ENCODE measurements around the gene KCNH4.
"Not testable (repeated sequence)": the region's sequence is repeated elsewhere in the genome, so short reads cannot be mapped to it uniquely, and the experiment has no call there.

The KCNH4 gene

DNA sequence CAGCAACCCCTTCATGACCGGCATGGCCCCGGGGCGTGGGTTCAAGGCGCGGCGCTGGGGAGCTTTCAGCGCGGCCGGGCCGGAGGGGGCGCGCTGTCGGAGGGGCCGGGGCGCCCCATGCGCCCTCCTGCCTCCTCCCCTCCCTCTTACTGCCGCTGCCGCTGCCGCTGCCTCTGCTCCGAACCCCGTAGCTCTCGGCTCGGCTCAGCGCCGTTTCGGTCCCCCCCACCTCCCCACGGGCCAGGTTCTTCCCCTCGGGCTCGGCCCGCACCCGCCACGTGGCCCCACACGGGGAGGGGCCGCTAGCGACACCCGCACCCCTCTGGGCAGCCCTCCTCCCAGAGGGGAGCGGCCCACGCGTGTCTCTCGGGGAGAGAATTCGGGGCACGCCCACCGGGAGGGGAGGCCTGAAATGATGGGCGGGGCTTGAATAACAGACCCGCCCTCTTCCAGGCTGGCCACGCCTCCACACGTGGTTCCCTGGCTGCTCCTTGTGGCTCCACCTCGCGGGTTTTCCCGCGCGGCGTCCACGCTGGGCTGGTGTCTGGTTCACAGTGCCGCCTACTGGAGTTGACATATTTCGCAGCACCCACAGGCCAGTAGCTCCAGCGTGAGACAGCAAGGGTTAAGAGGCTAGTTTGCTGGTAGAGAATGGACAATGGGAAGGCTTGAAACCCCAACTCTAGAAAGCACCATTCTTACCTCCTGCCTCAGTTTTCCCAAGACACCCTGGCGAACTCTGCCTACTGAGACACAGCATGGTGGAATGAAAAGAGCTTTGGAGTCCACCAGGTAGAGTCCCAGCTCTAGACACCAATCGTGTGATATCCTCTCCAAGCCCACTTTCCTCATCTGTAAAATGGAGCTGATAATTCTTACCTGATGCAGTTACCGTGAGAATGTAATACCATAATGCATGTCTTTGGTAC lies at the start of gene KCNH4:
TSS of gene KCNH4 (minus strand) at position 221 of the 929 bp plus-strand sequence. CDS start at position 24, 197 bp downstream.
- DNase-seq = peak; percentile 94

DNA sequence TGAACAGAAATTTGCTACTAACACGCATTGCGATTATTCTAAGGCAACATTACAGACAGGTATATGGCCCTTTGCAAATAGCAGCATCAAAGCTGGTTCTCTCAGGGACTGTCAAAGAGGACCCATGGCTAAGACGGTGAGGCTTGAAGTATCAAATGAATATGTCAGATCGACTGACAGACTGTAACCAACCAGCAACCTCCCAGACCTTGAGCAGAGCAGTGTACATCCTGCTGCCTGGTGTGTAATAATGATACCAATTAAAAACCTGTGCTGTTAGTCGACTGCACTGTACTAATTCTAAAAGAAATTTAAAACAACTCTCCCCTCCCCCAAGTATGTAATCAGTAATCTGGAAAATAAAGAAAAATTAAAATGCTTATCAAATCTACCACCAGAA lies 49.3 kb upstream of the KCNH4 start:
- no peak for DNase-seq

DNA sequence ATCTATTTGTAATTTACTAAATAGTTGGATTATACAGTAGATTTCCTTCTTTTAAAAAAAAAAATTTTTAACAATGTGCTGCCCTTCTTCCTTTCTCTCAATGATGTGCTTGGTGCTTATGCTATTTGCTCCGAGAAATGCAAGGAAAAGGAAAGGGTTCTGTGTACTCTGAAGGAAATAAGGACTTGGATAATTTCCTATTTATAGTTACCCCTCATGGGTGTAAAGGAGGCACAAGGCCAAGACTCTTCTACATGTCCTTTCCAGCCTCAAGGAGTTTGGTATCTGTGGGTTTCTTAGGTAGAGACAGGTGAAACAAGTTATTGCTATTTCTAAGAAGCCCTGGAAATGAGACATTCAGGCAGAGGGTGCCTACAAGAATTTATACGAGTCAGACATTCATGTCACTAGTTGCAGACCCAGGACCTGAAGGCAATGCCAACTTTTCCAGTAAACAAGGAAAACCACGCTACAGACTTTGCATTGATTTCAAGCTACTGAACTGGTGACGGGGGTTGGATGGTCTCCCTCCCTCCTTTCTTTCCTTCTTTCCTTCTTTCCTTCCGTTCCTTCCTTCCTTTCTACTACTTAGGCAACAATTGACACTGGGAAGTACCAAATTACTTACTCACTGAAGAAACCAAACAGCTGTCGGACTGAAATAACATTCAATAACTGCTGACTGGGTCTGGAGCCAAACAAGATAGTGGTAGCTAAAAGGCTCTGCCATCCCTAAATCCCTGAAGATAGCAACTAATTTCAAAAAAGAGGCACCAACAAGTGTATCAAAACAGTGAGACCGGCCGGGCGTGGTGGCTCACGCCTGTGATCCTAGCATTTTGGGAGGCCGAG lies 47.1 kb upstream of the KCNH4 start:
- DNase-seq = no peak

DNA sequence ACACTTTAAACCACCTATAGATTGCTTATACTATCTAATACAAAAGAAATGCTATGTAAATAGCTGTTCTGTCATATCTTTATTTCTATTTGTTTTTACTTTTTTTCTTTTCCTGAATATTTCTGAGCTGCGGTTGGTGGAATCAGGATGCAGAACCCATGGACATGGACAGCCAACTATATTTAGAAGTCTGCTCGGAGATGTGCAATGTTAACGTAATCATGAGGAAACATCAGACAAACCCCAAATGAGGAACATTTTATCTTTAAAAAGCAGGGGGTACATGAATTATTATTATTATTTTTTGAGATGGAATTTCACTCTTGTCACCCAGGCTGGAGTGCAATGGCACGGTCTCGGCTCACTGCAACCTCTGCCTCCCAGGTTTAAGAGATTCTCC lies 44.7 kb upstream of the KCNH4 start:
- DNase-seq = no peak

DNA sequence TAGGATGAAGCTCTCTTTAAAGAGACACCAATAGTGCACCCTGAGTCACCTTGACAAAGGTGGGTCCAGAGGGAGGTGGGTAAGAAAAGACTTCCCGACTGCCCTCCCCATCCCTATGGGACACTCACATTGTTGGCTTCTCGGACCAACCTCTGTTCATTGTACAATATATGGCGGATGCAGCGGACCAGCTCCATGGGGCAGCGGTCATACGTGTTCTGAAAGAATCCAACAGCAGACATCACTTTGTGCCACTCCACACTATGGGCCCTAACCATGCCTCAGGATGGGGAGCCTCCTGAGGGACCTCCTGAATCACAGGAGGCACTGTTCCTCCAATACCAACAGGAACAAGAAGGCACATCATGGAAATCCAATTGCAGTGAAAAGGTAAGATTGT lies 43.7 kb upstream of the KCNH4 start:
- no peak for DNase-seq

DNA sequence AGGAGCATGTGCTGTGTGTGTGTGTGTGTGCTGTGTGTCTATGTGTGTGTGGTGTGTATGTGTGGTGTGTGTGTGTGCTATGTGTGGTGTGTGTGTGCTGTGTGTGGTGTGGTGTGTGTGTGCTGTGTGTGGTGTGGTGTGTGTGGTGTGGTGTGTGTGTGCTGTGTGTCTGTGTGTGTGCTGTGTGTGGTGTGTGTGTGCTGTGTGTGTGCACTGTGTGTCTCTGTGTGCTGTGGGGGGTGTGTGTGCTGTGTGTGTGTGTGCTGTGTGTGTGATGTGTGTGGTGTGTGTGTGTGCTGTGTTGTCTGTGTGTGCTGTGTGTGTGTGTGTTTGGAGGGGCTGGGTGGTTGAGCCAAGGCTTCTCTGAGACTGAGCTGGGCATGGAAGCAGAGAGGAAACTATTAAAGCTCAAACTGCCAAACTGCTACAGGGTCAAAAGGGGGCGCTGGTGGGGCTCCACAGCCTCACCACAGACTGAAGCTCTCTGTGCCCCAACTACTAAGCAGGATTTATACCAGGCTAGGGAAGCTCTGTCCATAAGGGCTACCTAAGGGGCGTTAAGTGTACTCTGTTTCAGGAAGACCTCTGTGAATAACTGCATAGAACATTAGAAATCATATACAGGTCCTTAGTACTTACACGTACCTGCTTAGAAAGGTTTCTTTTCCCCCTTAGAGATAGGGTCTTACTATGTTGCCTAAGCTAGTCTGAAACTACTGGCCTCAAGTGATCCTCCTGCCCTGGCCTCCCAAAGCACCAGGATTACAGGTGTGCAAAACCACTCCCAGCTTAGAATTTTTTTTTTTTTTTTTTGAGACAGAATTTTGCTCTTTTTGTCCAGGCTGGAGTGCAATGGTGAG lies 41.2 kb upstream of the KCNH4 start:
- peak; percentile 74 for DNase-seq

DNA sequence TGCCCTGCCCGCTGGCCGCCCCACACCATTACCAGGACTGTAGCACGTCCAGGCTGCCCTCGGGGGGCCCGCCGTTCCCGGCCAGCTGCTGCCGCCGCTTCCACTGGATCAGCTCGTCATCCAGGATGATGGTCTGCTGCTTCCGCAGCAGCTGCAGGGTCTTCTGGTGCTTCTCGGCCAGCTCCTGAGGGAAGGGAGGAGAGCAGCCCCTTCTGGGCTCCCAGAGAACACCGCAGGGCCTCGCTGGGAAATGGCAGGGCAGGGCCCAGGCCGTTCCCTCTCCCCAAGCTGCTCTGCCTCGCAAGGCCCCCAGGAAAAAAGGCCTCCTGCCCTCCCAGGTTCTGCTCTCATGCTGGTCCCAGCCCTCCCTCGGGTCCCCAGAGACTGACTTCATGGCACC lies 38.3 kb upstream of the KCNH4 start:
- DNase-seq = not testable (repeated sequence)

DNA sequence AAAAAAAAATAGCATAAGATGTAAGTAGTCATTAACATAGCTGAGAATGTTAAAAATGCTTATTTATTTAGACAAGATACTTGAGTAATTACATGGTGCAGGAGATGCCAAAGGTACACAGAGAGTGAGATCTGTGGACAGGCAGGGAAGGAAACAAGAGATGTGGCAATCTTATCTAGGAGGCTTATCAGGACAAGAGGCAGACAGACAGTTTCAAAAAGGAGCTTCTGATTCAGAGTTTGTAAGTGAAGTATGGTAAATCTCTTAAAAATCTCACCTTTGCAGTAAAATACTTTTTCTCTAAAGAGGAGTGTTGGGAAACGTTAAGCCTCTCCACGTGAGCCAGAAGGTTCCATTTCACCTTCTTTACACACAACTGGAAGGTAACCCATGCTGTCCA lies 33.2 kb upstream of the KCNH4 start:
- no peak for DNase-seq

DNA sequence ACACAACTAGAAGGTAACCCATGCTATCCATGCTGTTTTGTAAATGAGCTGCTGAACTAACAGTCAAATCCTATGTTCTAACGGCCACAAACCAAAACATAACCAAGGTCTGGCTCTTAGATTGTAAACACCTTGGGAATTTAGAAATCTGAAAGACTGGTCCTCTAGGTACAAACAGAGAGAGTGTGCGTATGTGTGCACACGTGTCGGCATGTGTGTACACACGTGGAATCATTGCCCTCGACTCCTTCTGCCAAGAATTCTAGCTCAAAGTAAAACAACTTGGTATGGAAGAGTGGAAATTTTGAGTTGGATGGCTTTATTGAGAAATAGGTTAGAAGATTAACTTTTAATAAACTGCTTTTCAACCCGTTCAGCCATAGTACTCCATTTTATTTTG lies 31.4 kb upstream of the KCNH4 start:
- no peak for DNase-seq

DNA sequence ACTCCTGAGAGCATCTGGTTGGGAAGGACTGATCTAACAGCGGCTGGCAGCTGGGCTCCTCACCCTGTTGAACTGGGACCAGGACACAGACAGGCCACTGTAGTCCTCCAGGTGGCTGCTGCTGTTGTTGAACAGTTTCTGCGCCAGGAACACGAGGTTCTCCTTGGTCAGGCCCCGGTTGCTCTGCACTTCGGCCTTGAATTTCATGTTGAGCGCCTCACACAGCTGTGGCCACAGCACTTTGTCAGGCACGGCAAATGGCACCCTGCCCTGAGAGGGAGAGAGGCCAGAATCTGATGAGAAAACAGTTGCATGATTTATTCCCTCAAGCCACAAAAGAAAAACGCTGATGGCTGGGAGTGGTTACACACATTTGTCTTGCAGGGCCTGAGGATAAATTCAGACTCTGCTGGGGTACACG lies 31.0 kb upstream of the KCNH4 start:
- not testable (repeated sequence) for DNase-seq

DNA sequence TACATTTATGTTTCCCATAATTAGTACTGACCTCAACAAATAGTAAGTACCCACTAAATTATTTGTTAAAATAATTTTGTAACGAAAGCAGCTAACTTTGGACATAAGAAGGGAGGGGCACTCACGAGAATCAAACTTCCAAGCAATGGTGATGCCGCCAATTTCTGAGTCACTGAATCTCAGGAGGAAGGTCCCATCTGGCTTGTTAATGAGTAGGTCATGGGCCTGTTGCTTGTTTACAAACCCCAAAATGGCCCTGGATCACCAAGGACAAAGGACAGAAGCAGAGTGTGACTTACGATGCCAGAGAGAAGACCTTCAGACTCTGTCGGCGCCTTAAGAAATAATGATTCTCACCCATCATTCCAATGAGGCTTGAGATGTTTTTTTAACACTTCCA lies 29.1 kb upstream of the KCNH4 start:
- no peak for DNase-seq

DNA sequence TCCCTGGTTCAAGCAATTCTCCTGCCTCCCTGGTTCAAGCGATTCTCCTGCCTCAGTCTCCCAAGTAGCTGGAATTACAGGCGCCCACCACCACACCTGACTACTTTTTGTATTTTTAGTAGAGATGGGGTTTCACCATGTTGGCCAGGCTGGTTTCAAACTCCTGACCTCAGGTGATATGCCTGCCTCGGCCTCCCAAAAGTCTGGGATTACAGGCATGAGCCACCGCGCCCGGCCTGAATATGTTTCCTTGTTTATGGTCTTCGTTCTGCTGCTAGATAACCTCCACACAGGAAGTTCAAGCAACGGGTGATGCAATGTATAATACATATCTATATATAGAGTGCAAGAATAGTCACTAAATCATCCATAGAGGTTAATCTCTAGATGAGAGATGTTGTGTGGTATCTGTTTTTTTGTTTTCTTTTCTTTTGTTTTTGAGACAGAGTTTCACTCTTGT lies 25.2 kb upstream of the KCNH4 start:
- DNase-seq = not testable (repeated sequence)

DNA sequence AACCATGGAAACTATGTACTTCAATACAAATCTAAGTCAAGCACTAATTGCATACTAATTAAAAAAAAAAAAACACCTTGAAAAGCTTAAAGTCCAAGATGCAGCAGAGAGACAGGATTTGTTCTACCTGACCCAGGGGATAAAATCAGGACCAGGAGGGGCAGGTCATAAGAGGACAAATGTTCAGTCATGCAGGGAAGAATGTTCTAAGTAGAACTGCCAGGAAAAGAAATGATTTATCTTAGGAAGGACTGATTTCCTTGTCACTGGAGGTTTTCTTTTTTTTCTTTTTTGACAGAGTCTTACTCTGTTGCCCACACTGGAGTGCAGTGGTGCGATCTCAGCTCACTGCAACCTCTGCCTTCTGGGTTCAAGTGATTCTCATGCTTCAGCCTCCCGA lies 22.4 kb upstream of the KCNH4 start:
- no peak for DNase-seq

DNA sequence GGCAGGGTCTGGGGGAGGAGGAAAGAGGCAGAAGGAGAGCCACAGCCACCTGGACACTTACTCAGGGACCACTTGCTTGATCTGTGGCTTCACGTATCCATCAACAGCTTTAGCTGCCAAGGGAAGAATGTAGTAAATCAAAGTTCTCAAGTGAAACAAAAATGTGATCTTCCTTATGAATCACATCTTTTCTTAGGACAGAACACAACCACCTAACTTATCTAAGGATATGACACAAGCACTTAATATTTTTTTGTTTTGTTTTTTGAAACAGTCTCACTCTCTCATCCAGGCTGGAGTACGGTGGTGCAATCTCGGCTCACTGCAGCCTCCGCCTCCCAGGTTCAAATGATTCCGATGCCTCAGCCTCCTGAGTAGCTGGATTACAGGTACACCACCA lies 21.8 kb upstream of the KCNH4 start:
- no peak for DNase-seq

DNA sequence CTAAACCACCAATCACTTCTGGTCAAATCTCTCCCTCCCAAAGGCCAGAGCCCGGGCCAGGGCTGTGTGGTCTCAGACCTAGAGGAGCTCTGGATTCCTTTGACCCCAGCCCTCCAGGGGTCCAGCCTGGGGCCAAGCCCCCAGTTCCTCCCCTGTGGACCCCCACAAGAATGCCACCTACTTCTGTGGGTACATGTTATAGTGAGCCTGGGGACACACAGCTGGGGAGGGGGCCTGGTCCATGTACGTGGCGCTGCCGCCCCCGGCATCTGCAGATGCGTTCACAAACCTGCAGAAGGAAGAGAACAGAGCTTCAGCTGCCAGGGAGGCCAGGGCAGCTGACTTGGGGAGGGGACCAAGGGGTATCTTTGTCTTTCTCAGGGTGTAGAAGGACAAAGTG lies 21.2 kb upstream of the KCNH4 start:
- DNase-seq = no peak

DNA sequence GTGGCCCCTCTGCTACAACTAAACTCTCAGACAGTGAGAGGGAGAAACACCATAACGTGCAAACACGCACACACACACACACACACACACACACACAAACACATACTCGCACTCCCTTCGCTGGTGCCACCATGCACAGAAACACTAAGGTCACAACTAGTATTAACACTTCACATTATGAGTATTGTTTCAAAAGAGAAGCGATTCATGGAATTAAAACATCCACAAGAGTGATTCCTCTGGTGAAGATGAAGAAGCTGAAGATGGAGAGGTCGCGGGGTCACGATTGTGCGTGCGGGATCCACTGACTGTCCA lies 20.5 kb upstream of the KCNH4 start:
- no peak for DNase-seq

DNA sequence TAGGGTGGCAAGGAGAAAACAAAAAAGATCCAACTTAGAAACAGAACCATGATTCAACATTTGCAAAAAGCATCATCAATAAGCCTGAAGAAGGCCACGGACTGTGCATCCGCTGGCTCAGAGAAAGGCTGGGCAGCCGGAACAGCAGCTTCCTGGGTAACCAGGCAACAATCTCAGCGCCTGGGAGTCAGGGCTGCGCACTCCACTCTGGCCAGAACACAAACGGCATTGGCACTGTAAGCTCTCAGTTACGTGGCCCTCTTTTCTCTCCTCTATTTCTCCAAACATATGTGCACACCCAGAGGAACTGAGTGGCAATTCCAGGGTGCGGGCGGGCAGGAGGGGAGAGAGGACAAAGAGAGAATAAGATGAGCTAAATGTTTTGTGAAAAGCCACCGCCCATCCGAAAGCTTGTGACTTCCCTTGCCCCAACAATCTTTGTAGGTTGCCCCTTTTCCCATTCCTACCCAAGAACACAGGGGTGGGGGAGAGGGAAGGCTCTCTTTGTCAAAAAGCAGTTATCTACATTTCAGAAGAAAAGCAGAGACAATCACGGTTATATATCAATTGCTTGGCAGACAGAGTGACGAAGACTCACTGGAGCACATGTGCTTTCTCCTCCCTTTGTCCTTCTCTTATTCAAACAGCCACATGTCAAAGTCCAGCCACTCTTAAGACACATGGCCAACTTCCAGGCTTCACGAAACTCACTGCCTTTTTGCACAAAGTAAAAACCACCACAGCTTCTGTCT lies 19.9 kb upstream of the KCNH4 start:
- DNase-seq = no peak

DNA sequence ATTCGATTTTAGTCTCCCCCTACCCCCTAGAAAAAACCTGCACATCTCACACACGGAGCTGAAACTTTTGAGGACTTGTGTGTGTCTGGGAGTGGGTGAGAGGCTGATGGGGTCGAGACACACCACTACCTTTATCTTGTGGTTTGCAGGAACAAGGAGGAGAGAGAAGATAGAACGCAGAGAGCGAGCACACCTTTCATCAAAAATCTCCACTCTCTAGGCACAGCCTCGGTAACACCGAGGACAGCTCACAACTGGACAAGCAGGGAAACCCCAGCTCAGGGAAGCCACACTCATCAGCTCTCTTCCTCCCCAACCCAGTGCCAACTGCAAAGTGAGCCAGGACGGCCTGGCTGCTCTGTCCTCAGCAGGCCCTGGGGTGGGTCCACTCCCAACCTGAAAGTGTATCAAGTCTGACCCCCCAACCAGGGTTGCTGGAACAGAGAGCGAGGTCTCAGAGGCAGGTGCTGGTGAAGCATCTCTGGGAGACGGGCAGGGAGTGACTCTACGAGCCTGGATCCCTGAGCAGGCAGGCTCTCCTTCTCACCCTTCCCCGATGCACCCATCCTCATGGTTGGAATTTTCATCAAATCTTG lies 18.6 kb upstream of the KCNH4 start:
- DNase-seq = no peak

DNA sequence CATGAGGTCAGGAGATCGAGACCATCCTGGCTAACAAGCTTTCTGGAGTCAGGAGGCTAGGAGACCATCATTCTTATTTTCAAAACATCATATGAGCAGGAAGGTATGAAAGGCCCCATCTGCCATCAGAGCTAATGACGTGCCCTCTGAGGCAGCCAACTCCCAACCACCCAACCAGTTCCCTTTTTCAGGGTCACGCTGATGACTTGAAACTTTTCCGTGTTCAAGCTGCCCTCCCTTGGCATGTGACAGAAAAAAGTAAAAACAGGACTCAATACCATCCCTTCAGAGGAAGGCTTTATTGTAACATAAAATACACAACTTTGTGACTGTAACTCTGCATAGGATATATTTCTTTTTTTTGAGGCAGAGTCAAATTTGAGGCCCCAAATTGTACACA lies 18.0 kb upstream of the KCNH4 start:
- DNase-seq = no peak

DNA sequence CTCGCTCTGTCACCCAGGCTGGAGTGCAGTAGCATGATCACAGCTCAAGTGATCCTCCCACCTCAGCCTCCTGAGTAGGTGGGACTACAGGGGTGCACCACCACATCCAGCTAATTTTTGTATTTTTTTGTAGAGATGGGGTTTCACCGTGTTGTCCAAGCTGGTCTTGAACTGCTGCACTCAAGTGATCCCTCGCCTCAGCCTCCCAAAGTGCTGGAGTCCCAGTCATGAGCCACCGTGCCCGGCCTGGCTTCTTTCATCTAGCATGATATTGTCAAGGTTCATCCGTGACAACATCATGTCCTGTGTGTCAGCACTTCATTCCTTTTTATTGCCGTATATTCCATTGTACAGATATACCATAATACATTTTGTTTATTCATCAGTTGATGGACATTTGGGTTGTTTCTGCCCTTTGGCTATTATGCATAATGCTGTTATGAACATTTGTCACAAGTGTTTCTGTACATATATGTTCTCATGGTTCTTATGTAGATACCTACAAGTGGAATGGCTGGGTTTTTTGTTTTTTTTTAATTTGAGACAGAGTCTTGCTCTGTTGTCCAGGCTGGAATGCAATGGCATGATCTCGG lies 16.7 kb upstream of the KCNH4 start:
- DNase-seq = no peak
